ENCODE measurements around the gene SNX24. TPM values are rescaled to one million over a fixed set of nuclear protein-coding genes. Genes with fewer than 3 reads are reported as not detected.

Gene SNX24
- total and polyA plus RNA-seq, 9 of the 15 experiments (the other 6 are each of a cell fraction or from before 2014, with no cell fraction given) = 5.3 to 10.1 (median 7.9) TPM

DNA sequence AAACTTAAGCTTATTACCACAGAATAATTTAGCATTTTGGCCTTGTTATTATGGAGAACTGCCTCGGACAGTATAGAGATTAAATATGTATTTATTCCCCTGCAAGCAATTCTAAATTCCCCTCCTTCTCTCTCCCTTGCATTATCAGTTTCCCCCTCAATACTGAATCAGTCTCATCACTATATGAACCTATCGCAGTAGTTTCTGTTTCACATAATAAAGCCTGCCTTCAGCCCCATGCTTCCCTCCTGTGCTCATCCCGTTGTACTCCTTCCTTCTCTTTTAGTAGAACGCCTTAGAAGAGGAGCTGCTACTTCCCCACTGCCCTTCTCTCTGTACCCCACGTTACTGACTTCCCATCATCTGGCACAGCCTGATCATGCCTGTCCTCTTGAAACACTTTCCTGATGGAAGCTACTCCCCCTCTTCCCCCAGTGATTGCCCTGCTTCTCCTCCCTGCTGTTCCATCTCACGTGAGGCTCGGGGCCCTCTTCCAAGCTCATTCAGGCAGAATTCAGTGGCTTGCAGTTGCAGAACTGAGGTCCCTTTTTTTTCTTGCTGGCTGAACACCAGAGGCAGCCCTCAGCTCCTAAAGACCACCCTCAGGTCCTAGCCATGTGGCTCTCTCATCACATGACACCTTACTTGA, 97.8 kb downstream of the SNX24 start:
- H3K36me3 ChIP-seq (ENCODE audit: control insufficient read depth, insufficient read depth, low read length) = no peaks in the 10 kb centered on the region

More for the DNA sequence above, 97.8 kb downstream of the SNX24 start:
- in situ Hi-C loops (cut with MboI) (no loop called here), intact Hi-C loops (cut with micrococcal nuclease) (no loop called here)
- ChIA-PET CTCF (ENCODE audit: low intra/inter-chr PET ratio) (no interaction called here), POLR2A (interaction anchor here (0.6 to 1.3 kb wide), 4 partner anchors 10 to 21 kb away, joined by 3 to 4 read pairs (median 3); no protein-coding TSS in a partner anchor)
- Histone ChIP-seq H3K9me1 (ENCODE audit: control insufficient read depth, insufficient read depth, low read length) (no peaks in the 10 kb centered on the region), H2AFZ (ENCODE audit: low read depth, low read length) (no peak overlapping the region), H3K4me1 (replicated peaks in 1 of 2; ENCODE audit: control insufficient read depth in 2 of 2, insufficient read depth in 2 of 2, low read length in 2 of 2) (peaks cover 0 to 21% of the 10 kb centered on the region in 2 experiments; a peak in 2 of 5 replicates), H3K27me3 (ENCODE audit: control insufficient read depth in 2 of 2, insufficient read depth in 2 of 2, low read length in 2 of 2) (no peaks in the 10 kb centered on the region), H3K79me2 (ENCODE audit: control insufficient read depth, insufficient read depth, low read length) (no peaks in the 10 kb centered on the region), H3K27ac (ENCODE audit: extremely low read depth, low read depth, low read length) (no peak overlapping the region), H3K9me3 (replicated peaks; ENCODE audit: control insufficient read depth, insufficient read depth, low read depth, low read length) (no peaks in the 10 kb centered on the region), H3K9ac (ENCODE audit: insufficient read depth in 1 of 2, low read depth in 2 of 2, low read length in 2 of 2) (no peak overlapping the region), H4K20me1 (replicated peaks; ENCODE audit: control insufficient read depth, insufficient read depth, low read length) (no peaks in the 10 kb centered on the region), H3K4me2 (ENCODE audit: insufficient read depth, low read length) (no peak overlapping the region), H3K4me3 (no peak overlapping the region)
- DNase-seq (ENCODE audit: extremely low read depth in 1 of 4, low spot score in 3 of 4) = no peak
- WGBS (ENCODE audit: insufficient coverage, low coverage, missing lambda C conversion rate) = 34% methylated on average over 5 of the region's 7 CpGs
- no TSS peak for BruUV-seq (replicated peaks)
- TF ChIP-seq ZNF551 (CRISPR knock-in tag; IDR thresholded peaks at IDR 0.05) = no peak
- no peak for TF ChIP-seq MXI1 (IDR thresholded peaks at IDR 0.05; ENCODE audit: low read depth, low read length)
- no peak for TF ChIP-seq CAMTA2 (CRISPR knock-in tag; conservative IDR thresholded peaks at IDR 0.05)
- TF ChIP-seq PCBP2 (IDR thresholded peaks at IDR 0.05; ENCODE audit: low read depth, low read length, poor library complexity, severe bottlenecking) = no peak
- TF ChIP-seq ZNF644 (tag; IDR thresholded peaks at IDR 0.05; ENCODE audit: low read depth) = no peak
- no peak for TF ChIP-seq PTTG1 (tag; IDR thresholded peaks at IDR 0.05; ENCODE audit: low read depth)
- TF ChIP-seq, protein P1, sequence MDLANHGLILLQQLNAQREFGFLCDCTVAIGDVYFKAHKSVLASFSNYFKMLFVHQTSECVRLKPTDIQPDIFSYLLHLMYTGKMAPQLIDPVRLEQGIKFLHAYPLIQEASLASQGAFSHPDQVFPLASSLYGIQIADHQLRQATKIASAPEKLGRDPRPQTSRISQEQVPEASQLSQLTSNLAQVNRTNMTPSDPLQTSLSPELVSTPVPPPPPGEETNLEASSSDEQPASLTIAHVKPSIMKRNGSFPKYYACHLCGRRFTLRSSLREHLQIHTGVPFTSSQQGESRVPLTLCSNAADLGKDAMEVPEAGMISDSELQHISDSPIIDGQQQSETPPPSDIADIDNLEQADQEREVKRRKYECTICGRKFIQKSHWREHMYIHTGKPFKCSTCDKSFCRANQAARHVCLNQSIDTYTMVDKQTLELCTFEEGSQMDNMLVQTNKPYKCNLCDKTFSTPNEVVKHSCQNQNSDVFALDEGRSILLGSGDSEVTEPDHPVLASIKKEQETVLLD (IDR thresholded peaks at IDR 0.05) = no peak
- TF ChIP-seq NFATC3 (IDR thresholded peaks at IDR 0.05) = no peak
- TF ChIP-seq LEF1 (IDR thresholded peaks at IDR 0.05) = no peak
- TF ChIP-seq, protein P2, sequence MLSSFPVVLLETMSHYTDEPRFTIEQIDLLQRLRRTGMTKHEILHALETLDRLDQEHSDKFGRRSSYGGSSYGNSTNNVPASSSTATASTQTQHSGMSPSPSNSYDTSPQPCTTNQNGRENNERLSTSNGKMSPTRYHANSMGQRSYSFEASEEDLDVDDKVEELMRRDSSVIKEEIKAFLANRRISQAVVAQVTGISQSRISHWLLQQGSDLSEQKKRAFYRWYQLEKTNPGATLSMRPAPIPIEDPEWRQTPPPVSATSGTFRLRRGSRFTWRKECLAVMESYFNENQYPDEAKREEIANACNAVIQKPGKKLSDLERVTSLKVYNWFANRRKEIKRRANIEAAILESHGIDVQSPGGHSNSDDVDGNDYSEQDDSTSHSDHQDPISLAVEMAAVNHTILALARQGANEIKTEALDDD (IDR thresholded peaks at IDR 0.05) = no peak
- TF ChIP-seq NFIC (IDR thresholded peaks at IDR 0.05) = no peak
- TF ChIP-seq JUND (IDR thresholded peaks at IDR 0.05; ENCODE audit: borderline replicate concordance, low read depth, low read length) = no peak
- no peak for TF ChIP-seq JUND (tag; IDR thresholded peaks at IDR 0.05; ENCODE audit: borderline replicate concordance, low read depth, low read length)
- no peak for TF ChIP-seq ZNF668 (CRISPR knock-in tag; IDR thresholded peaks at IDR 0.05)
- FAIRE-seq = no peak
- ATAC-seq = no peak
